Neutrophil (primary cell): ENCODE measurements around the gene PTPN4.

Source experiments
- H3K27ac ChIP-seq: fragments of 200-600 bp; sonication (generic); 2 replicates; pipeline ENCODE4 v1.5.1; 2016; ENCODE audit warnings: mild to moderate bottlenecking, moderate library complexity
- H3K27me3 ChIP-seq: fragments of 200-600 bp; sonication (generic); 2 replicates; pipeline ENCODE4 v1.6.0; 2016; ENCODE audit warnings: mild to moderate bottlenecking
- H3K36me3 ChIP-seq: fragments of 200-600 bp; sonication (generic); 2 replicates; pipeline ENCODE4 v1.5.1; 2017
- H3K4me1 ChIP-seq, 2 experiments: fragments of 200-600 bp in 1 of 2; sonication (generic) in 1 of 2; 1 replicate in 1 of 2; 2 replicates in 1 of 2; pipeline versions ENCODE4 v1.5.1 to v1.6.1; 2013 to 2016; ENCODE audit warnings: low read depth in 1 of 2, low read length in 1 of 2, mild to moderate bottlenecking in 1 of 2, moderate library complexity in 1 of 2; ENCODE audit not compliant: control insufficient read depth in 1 of 2, insufficient read depth in 1 of 2
- H3K4me3 ChIP-seq, 2 experiments: fragments of 200-600 bp in 1 of 2; sonication (generic) in 1 of 2; 1 replicate in 1 of 2; 2 replicates in 1 of 2; pipeline ENCODE4 v1.5.1; 2013 to 2016; ENCODE audit warnings: low read depth in 1 of 2, low read length in 1 of 2, mild to moderate bottlenecking in 1 of 2, moderate library complexity in 1 of 2
- H3K9me3 ChIP-seq: fragments of 200-600 bp; sonication (generic); 2 replicates; pipeline ENCODE4 v1.5.1; 2016
- TF ChIP-seq, protein P1 (sequence below): fragments of 200-600 bp; sonication (generic); IDR thresholded peaks from 2 replicates; pipeline ENCODE4 v1.5.1; 2016; ENCODE audit warnings: antibody characterized with exemption

PTPN4 gene

DNA sequence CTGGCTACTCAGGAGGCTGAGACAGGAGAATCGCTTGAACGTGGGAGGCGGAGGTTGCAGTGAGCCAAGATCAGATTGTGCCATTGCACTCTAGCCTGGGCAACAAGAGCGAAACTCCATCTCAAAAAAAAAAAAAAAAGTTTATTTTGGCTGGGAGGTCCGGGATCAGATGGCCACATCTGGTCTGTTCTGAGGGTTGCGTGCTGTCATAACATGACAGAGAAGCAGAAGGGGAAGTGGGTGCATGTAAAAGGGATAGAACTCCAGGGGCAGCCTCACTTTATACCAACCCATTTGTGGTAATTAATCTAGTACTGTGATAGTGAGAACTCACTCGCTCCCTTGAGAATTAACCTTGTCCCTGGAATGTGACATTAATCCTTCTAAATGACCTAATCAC is 101.2 kb downstream of the PTPN4 start:
- Histone ChIP-seq H3K36me3 (no peaks in the 10 kb centered on the region), H3K4me3 (no peak overlapping the region), H3K27me3 (no peaks in the 10 kb centered on the region), H3K4me1 (no peaks in the 10 kb centered on the region), H3K9me3 (no peaks in the 10 kb centered on the region), H3K27ac (no peak overlapping the region)
- TF ChIP-seq, protein P1, sequence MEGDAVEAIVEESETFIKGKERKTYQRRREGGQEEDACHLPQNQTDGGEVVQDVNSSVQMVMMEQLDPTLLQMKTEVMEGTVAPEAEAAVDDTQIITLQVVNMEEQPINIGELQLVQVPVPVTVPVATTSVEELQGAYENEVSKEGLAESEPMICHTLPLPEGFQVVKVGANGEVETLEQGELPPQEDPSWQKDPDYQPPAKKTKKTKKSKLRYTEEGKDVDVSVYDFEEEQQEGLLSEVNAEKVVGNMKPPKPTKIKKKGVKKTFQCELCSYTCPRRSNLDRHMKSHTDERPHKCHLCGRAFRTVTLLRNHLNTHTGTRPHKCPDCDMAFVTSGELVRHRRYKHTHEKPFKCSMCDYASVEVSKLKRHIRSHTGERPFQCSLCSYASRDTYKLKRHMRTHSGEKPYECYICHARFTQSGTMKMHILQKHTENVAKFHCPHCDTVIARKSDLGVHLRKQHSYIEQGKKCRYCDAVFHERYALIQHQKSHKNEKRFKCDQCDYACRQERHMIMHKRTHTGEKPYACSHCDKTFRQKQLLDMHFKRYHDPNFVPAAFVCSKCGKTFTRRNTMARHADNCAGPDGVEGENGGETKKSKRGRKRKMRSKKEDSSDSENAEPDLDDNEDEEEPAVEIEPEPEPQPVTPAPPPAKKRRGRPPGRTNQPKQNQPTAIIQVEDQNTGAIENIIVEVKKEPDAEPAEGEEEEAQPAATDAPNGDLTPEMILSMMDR, result no peak

DNA sequence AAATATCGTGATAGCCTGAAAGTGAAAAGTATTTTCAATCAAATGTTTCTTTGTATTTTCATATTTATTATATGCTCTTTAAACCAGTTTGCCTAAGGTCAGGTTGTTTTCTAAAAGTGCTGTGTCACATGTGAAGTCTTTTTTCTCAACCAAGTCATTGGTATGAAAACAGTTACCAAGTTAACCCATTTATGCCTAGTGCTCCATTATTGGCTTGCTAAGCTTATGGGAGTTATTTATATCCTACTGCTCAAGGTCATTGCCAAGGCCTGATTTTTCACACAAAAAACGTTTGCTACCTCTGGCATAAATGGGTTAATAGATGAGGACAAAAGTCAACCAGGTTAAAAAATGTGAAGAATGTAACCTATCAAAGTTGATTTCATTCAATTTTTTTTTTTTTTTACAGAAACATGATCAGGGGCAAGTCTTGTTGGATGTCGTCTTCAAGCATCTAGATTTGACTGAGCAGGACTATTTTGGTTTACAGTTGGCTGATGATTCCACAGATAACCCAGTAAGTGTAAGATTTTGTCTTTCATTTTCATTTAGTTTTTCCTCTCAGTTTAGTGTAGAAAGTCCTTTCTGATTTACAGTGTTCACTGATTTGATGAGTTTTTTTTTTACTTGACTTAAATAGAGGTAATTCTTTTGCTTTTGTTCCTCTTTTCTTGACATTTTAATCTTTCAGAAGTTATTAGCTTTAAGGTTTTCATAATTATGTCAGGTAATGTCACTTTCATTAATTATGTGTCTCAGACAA is 102.6 kb downstream of the PTPN4 start:
- Histone ChIP-seq H3K4me3 (no peak overlapping the region), H3K27me3 (no peaks in the 10 kb centered on the region), H3K27ac (no peak overlapping the region), H3K36me3 (no peaks in the 10 kb centered on the region), H3K4me1 (no peaks in the 10 kb centered on the region), H3K9me3 (no peaks in the 10 kb centered on the region)
- TF ChIP-seq, protein P1, result no peak

DNA sequence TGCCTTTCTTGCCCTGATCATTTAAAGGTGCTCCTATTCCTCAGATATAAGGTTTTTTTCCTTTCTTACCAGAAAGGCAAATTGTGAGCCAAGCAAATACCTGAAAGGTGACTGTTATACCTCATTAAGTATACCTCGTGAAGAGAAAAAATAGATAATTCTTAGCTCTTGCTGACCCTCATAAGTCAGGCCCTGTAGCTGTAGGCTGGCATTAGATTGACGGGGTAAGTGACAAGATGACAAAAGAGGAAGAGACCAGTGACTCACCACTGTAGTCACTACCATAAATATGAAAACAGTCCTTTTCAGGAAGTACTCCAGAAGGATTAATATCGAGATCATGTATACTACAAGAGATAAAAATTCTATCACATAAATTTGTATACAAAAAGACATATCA is 104.6 kb downstream of the PTPN4 start:
- H3K27ac ChIP-seq, result no peak overlapping the region
- no peaks in the 10 kb centered on the region for H3K4me1 ChIP-seq

DNA sequence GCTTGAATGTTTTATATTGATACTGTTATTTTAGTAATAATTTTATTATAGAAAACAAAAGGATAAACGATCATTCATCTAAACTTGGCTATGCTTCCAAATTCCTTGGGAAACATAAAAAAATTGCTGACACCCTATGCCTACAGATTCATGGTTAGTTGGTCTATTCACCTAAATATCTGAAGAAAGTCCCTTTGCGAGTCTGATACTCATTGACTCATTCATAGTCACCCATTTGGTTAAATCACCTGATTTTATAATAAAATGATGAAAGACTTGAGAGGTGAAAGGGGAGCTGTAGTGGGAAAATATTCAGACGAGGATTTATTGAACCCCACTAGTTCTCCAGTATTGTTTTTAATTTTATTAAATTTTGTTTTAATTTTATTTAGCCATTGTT is 112.0 kb downstream of the PTPN4 start:
- H3K27me3 ChIP-seq, result no peaks in the 10 kb centered on the region
- peaks cover 7% of the 10 kb centered on the region for H3K9me3 ChIP-seq
- no peaks in the 10 kb centered on the region for H3K4me1 ChIP-seq
- TF ChIP-seq, protein P1, result no peak
- H3K36me3 ChIP-seq, result no peaks in the 10 kb centered on the region
- H3K27ac ChIP-seq, result no peak overlapping the region
- H3K4me3 ChIP-seq, result no peak overlapping the region

More for the DNA sequence above, 104.6 kb downstream of the PTPN4 start:
- H3K27me3 ChIP-seq, result no peaks in the 10 kb centered on the region
- TF ChIP-seq, protein P1, result no peak
- no peak overlapping the region for H3K4me3 ChIP-seq
- no peaks in the 10 kb centered on the region for H3K36me3 ChIP-seq
- H3K9me3 ChIP-seq, result no peaks in the 10 kb centered on the region

DNA sequence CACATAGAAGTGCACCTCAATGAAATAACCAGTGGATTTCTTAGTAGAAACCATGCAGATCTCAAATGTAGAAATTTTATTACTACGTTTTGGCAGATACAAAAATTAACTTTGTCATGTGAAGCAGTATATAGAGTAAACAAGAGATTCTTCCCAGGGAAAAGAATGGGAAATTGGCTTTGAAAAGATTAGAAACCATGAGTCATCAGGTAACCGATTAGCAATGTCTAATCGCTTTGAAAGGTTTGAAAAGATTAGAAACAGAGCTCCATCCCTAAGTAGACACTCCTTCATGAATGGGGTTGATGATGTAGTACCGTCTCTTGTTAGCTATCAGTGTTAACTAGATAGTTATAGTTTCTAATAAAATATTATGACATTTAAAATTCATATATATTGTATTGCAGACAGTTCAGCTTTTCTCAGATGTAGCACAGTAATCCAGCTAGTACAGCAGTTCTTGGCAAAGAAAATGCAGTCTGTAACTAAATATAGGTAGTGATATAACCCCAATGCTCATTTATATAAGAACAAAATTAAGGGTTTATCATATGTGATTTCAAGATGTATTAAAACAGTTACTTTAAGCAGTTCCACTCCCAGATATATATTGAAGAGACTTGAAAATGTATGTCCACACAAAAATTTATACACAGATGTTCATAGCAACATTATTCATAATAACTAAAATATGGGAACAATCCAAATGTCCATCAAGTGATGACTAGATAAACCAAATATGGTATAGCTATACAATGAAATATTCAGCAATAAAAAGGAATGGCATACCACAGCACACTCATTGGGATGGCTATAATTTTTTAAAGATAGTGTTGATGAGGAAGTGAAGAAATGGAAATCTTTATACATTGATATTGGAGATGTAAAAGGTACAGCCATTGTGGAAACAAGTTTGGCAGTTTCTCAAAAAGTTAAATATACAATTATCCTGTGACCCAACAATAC is 113.9 kb downstream of the PTPN4 start:
- H3K9me3 ChIP-seq, result peaks cover 7% of the 10 kb centered on the region
- no peaks in the 10 kb centered on the region for H3K36me3 ChIP-seq
- H3K4me3 ChIP-seq, result no peak overlapping the region
- TF ChIP-seq, protein P1, result no peak
- H3K27ac ChIP-seq, result no peak overlapping the region
- no peaks in the 10 kb centered on the region for H3K4me1 ChIP-seq
- H3K27me3 ChIP-seq, result no peaks in the 10 kb centered on the region
